ENCODE measurements around the gene TSPAN3.

The TSPAN3 gene

GRCh38 chr15:76999996-77000395 is 70.9 kb downstream of the TSPAN3 start:
- H3K27ac ChIP-seq (ENCODE audit: low read length): no peak overlapping the region
- peaks cover 20% of the 10 kb centered on the region for H3K4me1 ChIP-seq (ENCODE audit: control insufficient read depth, insufficient read depth, low read length)
- H3K36me3 ChIP-seq (ENCODE audit: control insufficient read depth in 2 of 2, insufficient read depth in 2 of 2, low read length in 2 of 2): no peaks in the 10 kb centered on the region
- H3K27me3 ChIP-seq (ENCODE audit: control insufficient read depth in 1 of 2, insufficient read depth in 2 of 2, low read length in 2 of 2): no peaks in the 10 kb centered on the region
- H3K9me3 ChIP-seq (ENCODE audit: control insufficient read depth in 2 of 2, low read length in 2 of 2): no peaks in the 10 kb centered on the region
- H3K9ac ChIP-seq (ENCODE audit: low read length in 2 of 2): no peak overlapping the region
- no peak overlapping the region for H3K4me3 ChIP-seq (ENCODE audit: low read length in 2 of 2)

GRCh38 chr15:76998663-76999285 is 72.1 kb downstream of the TSPAN3 start:
- H3K4me1 ChIP-seq (ENCODE audit: control insufficient read depth, insufficient read depth, low read length): peaks cover 25% of the 10 kb centered on the region

GRCh38 chr15:76996526-76997401 is 74.1 kb downstream of the TSPAN3 start:
- peaks cover 25% of the 10 kb centered on the region for H3K4me1 ChIP-seq (ENCODE audit: control insufficient read depth, insufficient read depth, low read length)
- no peaks in the 10 kb centered on the region for H3K27me3 ChIP-seq (ENCODE audit: control insufficient read depth in 1 of 2, insufficient read depth in 2 of 2, low read length in 2 of 2)
- peak overlapping the region in 1 of 2 donors; percentile 55 for H3K4me3 ChIP-seq (ENCODE audit: low read length in 2 of 2)
- H3K9ac ChIP-seq (ENCODE audit: low read length in 2 of 2): no peak overlapping the region
- H3K9me3 ChIP-seq (ENCODE audit: control insufficient read depth in 2 of 2, low read length in 2 of 2): no peaks in the 10 kb centered on the region
- H3K27ac ChIP-seq (ENCODE audit: low read length): no peak overlapping the region
- H3K36me3 ChIP-seq (ENCODE audit: control insufficient read depth in 2 of 2, insufficient read depth in 2 of 2, low read length in 2 of 2): no peaks in the 10 kb centered on the region

More at GRCh38 chr15:76998663-76999285, 72.1 kb downstream of the TSPAN3 start:
- H3K4me3 ChIP-seq (ENCODE audit: low read length in 2 of 2): no peak overlapping the region
- H3K27ac ChIP-seq (ENCODE audit: low read length): no peak overlapping the region
- no peaks in the 10 kb centered on the region for H3K9me3 ChIP-seq (ENCODE audit: control insufficient read depth in 2 of 2, low read length in 2 of 2)
- no peak overlapping the region for H3K9ac ChIP-seq (ENCODE audit: low read length in 2 of 2)
- H3K36me3 ChIP-seq (ENCODE audit: control insufficient read depth in 2 of 2, insufficient read depth in 2 of 2, low read length in 2 of 2): no peaks in the 10 kb centered on the region
- no peaks in the 10 kb centered on the region for H3K27me3 ChIP-seq (ENCODE audit: control insufficient read depth in 1 of 2, insufficient read depth in 2 of 2, low read length in 2 of 2)

- Histone ChIP-seq H3K9ac (ENCODE audit: low read length in 2 of 2) (no peak overlapping the region), H3K4me3 (ENCODE audit: low read length in 2 of 2) (peak overlapping the region in 1 of 2 donors; percentile 55), H3K9me3 (ENCODE audit: control insufficient read depth in 2 of 2, low read length in 2 of 2) (no peaks in the 10 kb centered on the region), H3K27me3 (ENCODE audit: control insufficient read depth in 1 of 2, insufficient read depth in 2 of 2, low read length in 2 of 2) (no peaks in the 10 kb centered on the region), H3K36me3 (ENCODE audit: control insufficient read depth in 2 of 2, insufficient read depth in 2 of 2, low read length in 2 of 2) (no peaks in the 10 kb centered on the region), H3K4me1 (ENCODE audit: control insufficient read depth, insufficient read depth, low read length) (peaks cover 25% of the 10 kb centered on the region), H3K27ac (ENCODE audit: low read length) (no peak overlapping the region)
Observed at GRCh38 chr15:76996076-76996525, 74.8 kb downstream of the TSPAN3 start.

GRCh38 chr15:76994971-76995945 is 75.7 kb downstream of the TSPAN3 start, which contains the start of gene PSTPIP1:
Gene PSTPIP1 (plus strand): TSS chr15:76995126. CDS start chr15:76995574, 448 bp downstream.
- peaks cover 25% of the 10 kb centered on the region for H3K4me1 ChIP-seq (ENCODE audit: control insufficient read depth, insufficient read depth, low read length)
- H3K9ac ChIP-seq (ENCODE audit: low read length in 2 of 2): peak within 1 kb of the TSS in 1 of 2 donors; percentile 29
- no peaks in the 10 kb centered on the region for H3K36me3 ChIP-seq (ENCODE audit: control insufficient read depth in 2 of 2, insufficient read depth in 2 of 2, low read length in 2 of 2)
- no peaks in the 10 kb centered on the region for H3K9me3 ChIP-seq (ENCODE audit: control insufficient read depth in 2 of 2, low read length in 2 of 2)
- no peak within 1 kb of the TSS for H3K27ac ChIP-seq (ENCODE audit: low read length)
- H3K4me3 ChIP-seq (ENCODE audit: low read length in 2 of 2): peak within 1 kb of the TSS in 1 of 2 donors; percentile 55
- no peaks in the 10 kb centered on the region for H3K27me3 ChIP-seq (ENCODE audit: control insufficient read depth in 1 of 2, insufficient read depth in 2 of 2, low read length in 2 of 2)

- no peaks in the 10 kb centered on the region for H3K9me3 ChIP-seq (ENCODE audit: control insufficient read depth in 2 of 2, low read length in 2 of 2)
- peaks cover 25% of the 10 kb centered on the region for H3K4me1 ChIP-seq (ENCODE audit: control insufficient read depth, insufficient read depth, low read length)
- H3K4me3 ChIP-seq (ENCODE audit: low read length in 2 of 2): no peak overlapping the region
- no peaks in the 10 kb centered on the region for H3K36me3 ChIP-seq (ENCODE audit: control insufficient read depth in 2 of 2, insufficient read depth in 2 of 2, low read length in 2 of 2)
- H3K27ac ChIP-seq (ENCODE audit: low read length): no peak overlapping the region
- no peaks in the 10 kb centered on the region for H3K27me3 ChIP-seq (ENCODE audit: control insufficient read depth in 1 of 2, insufficient read depth in 2 of 2, low read length in 2 of 2)
- no peak overlapping the region for H3K9ac ChIP-seq (ENCODE audit: low read length in 2 of 2)
Observed at GRCh38 chr15:76994496-76994895, 76.4 kb downstream of the TSPAN3 start.

- Histone ChIP-seq H3K27me3 (ENCODE audit: control insufficient read depth in 1 of 2, insufficient read depth in 2 of 2, low read length in 2 of 2) (no peaks in the 10 kb centered on the region), H3K9me3 (ENCODE audit: control insufficient read depth in 2 of 2, low read length in 2 of 2) (no peaks in the 10 kb centered on the region), H3K27ac (ENCODE audit: low read length) (no peak overlapping the region), H3K4me1 (ENCODE audit: control insufficient read depth, insufficient read depth, low read length) (peaks cover 29% of the 10 kb centered on the region), H3K36me3 (ENCODE audit: control insufficient read depth in 2 of 2, insufficient read depth in 2 of 2, low read length in 2 of 2) (no peaks in the 10 kb centered on the region), H3K9ac (ENCODE audit: low read length in 2 of 2) (no peak overlapping the region), H3K4me3 (ENCODE audit: low read length in 2 of 2) (no peak overlapping the region)
Observed at GRCh38 chr15:76994001-76994400, 76.9 kb downstream of the TSPAN3 start.

- Histone ChIP-seq H3K27me3 (ENCODE audit: control insufficient read depth in 1 of 2, insufficient read depth in 2 of 2, low read length in 2 of 2) (no peaks in the 10 kb centered on the region), H3K4me1 (ENCODE audit: control insufficient read depth, insufficient read depth, low read length) (peaks cover 28% of the 10 kb centered on the region), H3K36me3 (ENCODE audit: control insufficient read depth in 2 of 2, insufficient read depth in 2 of 2, low read length in 2 of 2) (no peaks in the 10 kb centered on the region), H3K4me3 (ENCODE audit: low read length in 2 of 2) (no peak overlapping the region), H3K9ac (ENCODE audit: low read length in 2 of 2) (no peak overlapping the region), H3K9me3 (ENCODE audit: control insufficient read depth in 2 of 2, low read length in 2 of 2) (no peaks in the 10 kb centered on the region), H3K27ac (ENCODE audit: low read length) (no peak overlapping the region)
Observed at GRCh38 chr15:76993114-76993725, 77.7 kb downstream of the TSPAN3 start.

- Histone ChIP-seq H3K4me1 (ENCODE audit: control insufficient read depth, insufficient read depth, low read length) (peaks cover 26% of the 10 kb centered on the region), H3K36me3 (ENCODE audit: control insufficient read depth in 2 of 2, insufficient read depth in 2 of 2, low read length in 2 of 2) (no peaks in the 10 kb centered on the region)
Observed at GRCh38 chr15:76991741-76992645, 78.9 kb downstream of the TSPAN3 start.

More at GRCh38 chr15:76991741-76992645, 78.9 kb downstream of the TSPAN3 start:
- no peak overlapping the region for H3K27ac ChIP-seq (ENCODE audit: low read length)
- no peaks in the 10 kb centered on the region for H3K9me3 ChIP-seq (ENCODE audit: control insufficient read depth in 2 of 2, low read length in 2 of 2)
- H3K4me3 ChIP-seq (ENCODE audit: low read length in 2 of 2): no peak overlapping the region
- H3K9ac ChIP-seq (ENCODE audit: low read length in 2 of 2): no peak overlapping the region
- H3K27me3 ChIP-seq (ENCODE audit: control insufficient read depth in 1 of 2, insufficient read depth in 2 of 2, low read length in 2 of 2): no peaks in the 10 kb centered on the region
